KBM-7 (cell line): ENCODE results near the gene PPP1CA.
"Not testable (repeated sequence)": the region's sequence is repeated elsewhere in the genome, so short reads cannot be mapped to it uniquely, and the experiment has no call there.

ENCODE experiments used
- DNase-seq: peaks from one replicate; pipeline ENCODE4 v3.0.0-alpha.2; 2015
- in situ Hi-C: fragments of 300-500 bp; cut with MboI; formaldehyde crosslinking; loops from 2 replicates; pipeline ENCODE4 v1.14.3; 2020; ENCODE audit warnings: low sequenced_read_pairs, low pct_unique_long_range_greater_than_20kb, mixed read lengths

The PPP1CA gene

DNA sequence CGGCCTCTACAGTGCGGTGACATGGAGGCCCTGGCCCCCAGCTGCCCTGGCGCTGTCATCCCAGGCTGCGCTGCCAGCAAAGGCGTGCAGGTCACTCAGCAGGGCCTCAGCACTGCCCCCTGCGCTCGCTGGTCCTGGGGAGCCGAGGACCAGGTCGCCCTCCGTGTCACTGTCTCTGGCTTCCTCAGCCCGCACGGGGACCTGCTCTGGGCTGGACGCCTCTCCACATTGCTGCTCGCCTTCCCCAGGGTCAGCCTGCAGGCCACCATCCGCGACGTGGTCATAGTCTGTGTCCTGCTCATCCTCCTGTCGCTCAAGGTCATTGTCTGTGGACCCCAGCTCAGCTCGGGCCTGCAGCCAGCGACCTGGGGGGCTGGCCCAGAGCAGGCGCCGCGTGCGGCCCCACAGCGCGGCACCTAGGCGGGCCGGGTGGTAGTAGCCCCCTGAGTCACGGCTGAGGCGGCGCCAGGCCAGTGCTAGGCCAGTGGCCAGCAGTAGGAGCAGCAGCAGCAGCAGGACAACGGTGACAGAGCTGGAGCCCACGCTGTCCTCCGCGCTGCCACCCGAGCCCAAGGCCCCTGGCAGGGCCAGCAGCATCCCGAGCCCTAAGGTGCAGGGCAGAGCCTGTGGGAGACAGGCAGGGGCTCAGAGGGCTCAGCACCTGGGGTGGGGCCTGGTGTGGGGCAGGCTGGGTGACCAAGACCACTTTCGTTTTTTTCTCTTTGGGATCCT is 34.2 kb upstream of the PPP1CA start:
- in situ Hi-C loops: no loop called here

DNA sequence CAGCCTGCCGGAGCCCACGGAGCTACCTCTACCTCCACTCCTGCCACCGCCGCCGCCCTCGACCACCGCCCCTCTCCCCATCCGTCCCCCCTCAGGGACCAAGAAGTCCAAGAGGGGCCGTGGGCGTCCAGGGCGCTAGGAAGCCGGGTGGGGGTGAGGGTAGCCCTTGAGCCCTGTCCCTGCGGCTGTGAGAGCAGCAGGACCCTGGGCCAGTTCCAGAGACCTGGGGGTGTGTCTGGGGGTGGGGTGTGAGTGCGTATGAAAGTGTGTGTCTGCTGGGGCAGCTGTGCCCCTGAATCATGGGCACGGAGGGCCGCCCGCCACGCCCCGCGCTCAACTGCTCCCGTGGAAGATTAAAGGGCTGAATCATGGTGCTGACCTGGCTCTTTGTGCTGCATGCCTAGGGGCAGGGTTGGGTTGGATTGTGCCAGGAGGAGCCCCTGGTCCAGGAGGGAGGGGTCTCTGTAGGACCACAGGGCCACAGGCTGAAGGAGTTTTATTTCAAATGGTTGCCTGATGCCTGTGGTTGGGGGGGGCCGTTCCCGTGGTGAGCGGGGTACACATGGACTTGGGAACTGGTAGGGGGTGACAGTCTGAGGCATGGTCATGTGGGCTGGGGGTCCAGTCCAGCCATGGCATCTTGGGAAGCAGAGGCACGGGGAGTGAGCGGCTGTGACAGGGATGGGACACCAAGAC is 33.5 kb upstream of the PPP1CA start:
- DNase-seq: no peak
- in situ Hi-C loops: no loop called here

More for the DNA sequence above, 34.2 kb upstream of the PPP1CA start:
- no peak for DNase-seq

DNA sequence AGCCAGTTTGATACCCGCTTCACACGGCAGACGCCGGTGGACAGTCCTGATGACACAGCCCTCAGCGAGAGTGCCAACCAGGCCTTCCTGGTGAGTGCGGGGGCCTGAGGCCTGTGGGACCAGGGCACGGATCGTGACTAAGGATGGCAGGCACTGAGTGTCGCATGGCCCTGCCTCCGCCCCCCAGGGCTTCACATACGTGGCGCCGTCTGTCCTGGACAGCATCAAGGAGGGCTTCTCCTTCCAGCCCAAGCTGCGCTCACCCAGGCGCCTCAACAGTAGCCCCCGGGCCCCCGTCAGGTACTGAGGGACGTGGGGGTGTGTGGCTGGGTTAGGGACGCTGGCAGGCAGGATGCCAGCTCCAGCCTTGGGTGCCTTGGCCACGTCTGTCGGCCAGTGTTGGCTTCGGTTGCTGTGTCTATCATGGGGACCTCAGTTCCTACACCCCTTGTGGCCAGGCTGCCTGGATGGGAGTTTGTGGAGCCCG is 32.8 kb upstream of the PPP1CA start:
- in situ Hi-C loops: no loop called here

DNA sequence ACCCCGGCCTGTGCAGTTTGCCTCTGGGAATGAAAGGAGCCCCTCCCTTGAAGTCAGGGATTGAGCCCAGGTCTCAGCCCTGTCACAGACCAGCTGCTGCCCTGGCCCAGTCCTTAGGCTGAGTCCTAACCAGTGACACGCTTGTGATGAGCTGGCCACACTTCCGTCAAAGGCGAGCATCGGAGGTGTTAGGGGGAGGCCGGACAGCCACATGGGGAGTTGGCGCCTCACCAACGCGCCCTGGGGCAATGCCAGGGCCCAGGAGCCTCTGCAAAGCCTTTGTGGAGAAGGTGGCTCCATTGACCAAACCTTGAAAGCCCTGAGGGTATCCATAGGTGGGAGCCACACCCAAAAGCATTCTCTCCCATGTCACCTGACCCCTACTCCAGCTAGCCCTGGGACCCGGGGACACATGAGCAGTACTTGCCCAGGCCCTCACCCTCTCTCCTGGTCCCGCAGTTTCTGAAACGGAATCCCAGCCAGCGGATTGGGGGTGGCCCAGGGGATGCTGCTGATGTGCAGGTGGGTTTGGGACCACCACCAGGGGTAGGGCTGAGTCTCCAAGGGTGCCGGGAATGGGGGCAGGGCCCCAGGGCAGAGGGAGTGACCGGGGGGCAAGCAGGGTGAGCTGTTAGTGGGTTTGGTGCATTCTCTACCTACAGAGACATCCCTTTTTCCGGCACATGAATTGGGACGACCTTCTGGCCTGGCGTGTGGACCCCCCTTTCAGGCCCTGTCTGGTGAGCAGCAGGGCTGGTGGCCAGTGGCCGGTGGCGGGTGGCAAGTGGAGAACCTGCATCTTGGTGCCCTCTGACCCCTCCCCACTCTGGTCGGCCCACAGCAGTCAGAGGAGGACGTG is 32.1 kb upstream of the PPP1CA start:
- DNase-seq: no peak
- in situ Hi-C loops: no loop called here

More for the DNA sequence above, 32.8 kb upstream of the PPP1CA start:
- DNase-seq: no peak

DNA sequence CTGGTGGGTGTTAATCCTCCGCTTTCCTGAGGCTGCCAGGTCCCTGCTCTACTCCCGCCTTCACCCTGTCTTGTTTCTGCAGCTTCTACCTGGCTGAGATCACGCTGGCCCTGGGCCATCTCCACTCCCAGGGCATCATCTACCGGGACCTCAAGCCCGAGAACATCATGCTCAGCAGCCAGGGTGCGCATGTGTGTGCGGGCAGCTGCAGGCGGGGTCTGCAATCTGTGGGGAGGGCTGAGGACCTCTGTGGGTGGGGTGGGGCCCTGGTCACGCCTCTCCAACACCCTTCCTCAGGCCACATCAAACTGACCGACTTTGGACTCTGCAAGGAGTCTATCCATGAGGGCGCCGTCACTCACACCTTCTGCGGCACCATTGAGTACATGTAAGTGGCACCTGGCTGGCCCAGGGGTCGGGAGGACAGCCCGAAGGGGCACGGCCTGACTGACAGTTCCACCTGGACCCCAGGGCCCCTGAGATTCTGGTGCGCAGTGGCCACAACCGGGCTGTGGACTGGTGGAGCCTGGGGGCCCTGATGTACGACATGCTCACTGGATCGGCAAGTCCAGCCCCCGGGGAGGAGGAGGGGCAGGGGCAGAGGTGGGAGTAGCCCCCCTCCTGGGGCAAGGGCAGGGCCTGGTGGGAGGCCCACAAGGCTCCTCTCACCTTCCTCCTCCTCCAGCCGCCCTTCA is 31.1 kb upstream of the PPP1CA start:
- in situ Hi-C loops: no loop called here
- DNase-seq: no peak

DNA sequence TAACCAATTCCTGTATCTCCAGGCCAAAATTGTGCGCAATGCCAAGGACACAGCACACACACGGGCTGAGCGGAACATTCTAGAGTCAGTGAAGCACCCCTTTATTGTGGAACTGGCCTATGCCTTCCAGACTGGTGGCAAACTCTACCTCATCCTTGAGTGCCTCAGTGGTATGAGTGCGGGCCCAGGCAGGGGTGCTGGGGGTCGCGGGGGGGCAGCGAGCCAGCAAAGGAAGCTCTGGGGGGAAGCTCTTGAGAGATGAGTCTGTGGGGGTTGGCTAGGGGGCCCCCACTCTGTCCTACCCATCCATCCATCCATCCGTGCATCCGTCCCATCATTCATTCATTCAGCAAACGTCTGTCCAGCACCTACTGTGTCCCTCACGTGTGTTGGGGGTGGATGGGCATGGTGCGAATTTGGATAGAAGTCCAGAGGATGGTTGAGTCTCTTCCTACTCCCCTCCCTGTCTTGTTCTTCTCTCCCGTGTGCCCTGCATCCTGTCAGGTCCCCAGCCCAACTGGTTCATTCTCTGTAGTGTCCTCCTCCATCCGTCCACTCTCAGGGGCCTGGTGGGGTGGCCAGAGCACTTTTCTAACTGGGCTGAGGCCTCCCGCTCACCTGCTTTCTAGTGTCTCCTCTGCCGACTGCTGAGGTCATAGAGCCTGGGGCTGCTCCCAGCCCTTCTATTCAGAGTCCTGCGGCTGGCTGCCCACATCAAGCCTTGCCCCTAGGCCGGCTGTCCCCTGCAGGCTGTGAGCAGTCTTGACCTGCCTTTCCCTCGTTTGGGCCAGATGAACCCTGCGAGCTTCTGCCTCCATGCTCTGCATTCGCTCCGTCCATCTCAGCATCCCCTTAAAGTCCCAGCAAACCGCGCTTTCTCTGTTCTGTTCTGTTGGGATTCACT is 29.9 kb upstream of the PPP1CA start:
- DNase-seq: no peak
- in situ Hi-C loops: no loop called here

DNA sequence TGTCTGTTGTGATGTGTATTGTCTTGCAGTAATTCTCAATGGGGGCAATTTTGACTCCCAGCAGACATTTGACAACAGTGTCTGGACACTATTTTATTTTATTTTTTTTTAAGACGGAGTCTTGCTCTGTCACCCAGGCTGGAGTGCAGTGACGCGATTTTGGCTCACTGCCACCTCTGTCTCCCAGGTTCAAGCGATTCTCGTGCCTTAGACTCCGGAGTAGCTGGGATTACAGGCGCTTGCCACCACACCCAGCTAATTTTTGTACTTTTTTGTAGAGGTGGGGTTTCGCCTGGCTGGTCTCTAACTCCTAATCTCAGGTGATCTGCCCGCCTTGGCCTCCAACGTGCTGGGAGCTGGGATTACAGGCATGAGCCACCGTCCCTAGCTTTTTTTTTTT is 28.1 kb upstream of the PPP1CA start:
- in situ Hi-C loops: no loop called here
- no peak for DNase-seq

DNA sequence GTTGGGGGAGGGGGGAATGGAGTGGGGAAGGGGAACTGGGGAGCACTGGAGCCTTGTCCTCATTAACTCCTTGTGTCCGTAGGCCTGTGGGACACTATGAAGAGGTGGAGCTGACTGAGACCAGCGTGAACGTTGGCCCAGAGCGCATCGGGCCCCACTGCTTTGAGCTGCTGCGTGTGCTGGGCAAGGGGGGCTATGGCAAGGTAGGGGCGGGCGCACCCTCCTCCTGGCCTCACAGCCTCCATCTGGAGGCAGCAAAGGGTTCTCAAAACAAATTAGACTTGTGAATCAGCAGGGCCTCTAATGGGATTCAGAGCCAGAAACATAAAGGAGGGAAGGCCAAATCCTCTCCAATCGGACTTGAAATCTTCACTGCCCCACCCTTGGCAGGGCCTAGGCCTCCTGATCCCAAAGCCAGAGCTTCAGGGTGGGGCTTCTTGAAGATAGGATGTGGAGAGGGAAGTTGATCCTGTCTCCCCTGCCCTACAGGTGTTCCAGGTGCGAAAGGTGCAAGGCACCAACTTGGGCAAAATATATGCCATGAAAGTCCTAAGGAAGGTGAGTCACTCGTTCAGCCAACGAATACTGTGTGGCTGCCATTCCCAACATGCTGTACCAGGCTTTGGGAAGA is 27.5 kb upstream of the PPP1CA start:
- in situ Hi-C loops: no loop called here
- no peak for DNase-seq

DNA sequence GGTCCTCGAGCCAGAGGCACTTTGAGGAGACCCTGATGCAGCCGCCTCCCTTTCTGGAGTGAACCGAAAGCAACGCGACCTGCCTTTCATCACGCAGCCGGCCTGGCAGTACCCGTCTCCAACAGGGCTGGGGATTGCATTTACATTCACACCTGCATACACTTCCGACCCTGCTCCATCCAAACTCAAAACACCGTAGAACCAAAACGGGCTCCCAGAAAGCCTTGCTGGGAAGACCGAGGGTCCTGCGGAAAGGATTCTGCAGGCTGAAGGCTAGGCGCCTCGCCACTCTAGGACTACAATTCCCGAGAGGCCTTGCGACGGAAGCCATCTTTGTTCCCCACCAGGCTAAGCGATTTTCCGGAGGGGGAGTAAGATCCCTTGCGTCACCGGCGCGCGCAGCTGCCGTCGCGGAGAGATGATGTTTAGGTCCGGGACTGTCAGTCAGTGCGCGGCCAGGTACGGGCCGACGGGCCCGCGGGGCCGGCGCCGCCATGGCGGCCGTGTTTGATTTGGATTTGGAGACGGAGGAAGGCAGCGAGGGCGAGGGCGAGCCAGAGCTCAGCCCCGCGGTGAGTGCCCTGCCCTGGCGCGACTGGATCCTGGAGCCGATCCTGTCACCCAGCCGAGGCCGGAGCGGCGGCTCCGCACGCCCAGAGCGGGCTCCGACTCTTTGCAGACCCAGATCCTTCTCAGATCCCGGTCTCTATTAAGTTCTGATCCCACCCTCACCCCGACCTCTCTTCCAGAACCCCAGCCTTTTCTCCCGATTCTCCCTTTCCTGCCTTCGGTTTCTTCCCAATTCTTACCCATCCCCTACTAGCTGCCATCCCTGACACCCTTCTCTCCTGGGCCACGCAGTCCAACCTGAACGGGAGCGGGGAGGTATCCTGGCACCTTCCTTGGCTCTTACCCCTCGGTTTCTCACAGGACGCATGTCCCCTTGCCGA is 26.7 kb upstream of the PPP1CA start, which contains the start of gene RPS6KB2:
TSS of gene RPS6KB2 (plus strand) at position 443 of the 950 bp plus-strand sequence. CDS start at position 495, 52 bp downstream.
- DNase-seq: peak; percentile 98
- in situ Hi-C loops: no loop called here

DNA sequence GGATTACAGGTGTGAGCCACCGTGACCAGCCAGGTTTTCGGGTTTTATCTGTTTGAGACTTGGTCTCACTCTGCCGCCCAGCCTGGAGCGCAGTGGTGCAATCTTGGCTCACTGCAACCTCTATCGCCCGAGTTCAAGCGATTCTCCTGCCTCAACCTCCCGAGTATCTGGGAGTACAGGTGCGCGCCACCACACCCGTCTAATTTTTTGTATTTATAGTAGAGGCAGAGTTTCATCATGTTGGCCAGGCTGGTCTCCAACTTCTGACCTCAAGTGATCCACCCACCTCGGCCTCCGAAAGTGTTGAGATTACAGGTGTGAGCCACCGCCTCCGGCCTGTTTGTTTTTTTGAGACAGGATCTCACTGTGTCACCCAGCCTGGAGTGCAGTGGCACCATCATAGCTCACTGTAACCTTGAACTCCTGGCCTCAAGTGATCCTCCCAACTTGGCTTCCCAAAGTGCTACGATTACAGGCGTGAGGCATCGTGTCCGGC is 25.8 kb upstream of the PPP1CA start:
- DNase-seq, in situ Hi-C loops: not testable (repeated sequence)

DNA sequence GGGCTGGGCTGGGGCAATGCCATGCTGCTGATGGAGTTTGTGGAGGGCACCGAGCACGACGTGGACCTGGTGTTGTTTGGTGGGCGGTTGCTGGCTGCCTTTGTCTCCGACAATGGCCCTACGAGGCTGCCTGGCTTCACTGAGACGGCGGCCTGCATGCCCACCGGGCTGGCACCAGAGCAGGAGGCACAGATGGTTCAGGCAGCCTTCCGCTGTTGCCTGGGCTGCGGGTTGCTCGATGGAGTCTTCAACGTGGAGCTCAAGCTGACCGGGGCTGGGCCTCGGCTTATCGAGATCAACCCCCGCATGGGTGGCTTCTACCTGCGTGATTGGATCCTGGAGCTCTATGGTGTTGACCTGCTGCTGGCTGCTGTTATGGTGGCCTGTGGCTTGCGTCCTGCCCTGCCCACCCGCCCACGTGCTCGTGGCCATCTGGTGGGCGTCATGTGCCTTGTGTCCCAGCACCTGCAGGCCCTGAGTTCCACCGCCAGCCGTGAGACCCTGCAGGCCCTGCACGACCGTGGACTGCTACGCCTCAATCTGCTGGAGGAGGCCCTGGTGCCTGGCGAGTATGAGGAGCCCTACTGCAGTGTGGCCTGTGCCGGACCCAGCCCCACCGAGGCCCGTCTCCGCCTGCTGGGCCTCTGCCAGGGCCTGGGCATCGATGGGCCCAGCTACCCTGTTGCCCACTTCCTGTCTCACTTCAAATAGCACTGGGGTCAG is 22.4 kb upstream of the PPP1CA start:
- no peak for DNase-seq
- in situ Hi-C loops: no loop called here

DNA sequence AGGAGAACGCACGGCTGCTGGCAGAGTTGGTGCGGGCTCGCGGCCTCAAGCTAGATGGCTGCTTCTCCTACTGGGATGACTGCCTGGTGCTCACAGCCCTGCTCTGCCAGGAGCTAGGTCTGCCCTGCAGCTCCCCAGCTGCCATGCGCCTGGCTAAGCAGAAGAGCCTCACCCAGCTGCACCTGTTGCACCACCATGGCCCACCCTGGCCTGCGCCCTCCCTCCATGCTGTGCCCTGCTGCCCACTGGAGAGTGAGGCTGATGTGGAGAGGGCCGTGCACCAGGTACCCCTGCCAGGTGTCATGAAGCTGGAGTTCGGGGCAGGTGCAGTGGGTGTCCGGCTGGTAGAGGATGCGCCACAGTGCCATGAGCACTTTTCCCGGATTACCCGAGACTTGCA is 21.8 kb upstream of the PPP1CA start:
- in situ Hi-C loops: no loop called here
- no peak for DNase-seq

DNA sequence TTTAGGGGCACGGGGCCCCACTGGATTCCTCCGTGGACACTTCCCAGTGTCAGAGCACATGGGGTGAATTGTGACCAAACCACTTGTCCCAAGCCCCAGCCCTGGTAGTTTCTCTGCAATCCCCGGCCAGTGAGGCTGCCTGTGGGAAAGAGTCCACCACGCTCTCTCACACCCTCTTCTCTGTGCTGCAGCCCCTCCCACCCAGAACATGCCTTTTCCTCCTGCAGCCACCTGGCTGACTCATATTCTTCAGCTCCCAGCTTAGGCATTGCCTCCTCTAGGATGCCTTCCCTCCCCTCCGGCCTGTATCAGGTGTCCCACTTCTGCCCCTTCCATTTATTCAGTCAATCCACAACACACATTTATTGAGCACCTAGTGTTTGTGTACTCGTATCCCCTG is 21.2 kb upstream of the PPP1CA start:
- in situ Hi-C loops: no loop called here
- DNase-seq: no peak

DNA sequence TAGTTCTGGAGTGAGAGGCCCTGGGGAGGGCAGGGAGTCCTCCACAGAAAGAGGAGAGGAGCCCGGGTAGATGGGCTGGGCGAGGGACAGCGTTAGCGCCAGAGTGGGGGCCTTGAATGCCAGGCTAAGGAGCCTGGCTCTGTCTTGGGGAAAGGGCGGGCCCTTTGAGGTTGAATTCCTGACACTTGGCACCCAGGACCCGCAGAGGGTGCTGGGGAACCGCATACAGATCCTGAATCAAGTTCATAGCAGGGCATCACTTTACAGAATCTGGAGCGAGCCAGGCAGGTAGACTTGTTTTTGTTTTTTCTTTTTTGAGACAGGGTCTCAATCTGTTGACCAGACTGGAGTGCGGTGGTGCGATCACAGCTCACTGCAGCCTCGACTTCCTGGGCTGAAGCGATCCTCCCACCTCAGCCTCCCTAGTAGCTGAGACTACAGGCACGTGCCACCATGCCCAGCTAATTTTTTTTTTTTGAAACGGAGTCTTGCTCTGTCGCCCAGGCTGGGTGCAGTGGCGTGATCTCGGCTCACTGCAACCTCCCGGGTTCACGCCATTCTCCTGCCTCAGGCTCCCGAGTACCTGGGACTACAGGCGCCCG is 19.9 kb upstream of the PPP1CA start:
- no peak for DNase-seq
- in situ Hi-C loops: no loop called here

DNA sequence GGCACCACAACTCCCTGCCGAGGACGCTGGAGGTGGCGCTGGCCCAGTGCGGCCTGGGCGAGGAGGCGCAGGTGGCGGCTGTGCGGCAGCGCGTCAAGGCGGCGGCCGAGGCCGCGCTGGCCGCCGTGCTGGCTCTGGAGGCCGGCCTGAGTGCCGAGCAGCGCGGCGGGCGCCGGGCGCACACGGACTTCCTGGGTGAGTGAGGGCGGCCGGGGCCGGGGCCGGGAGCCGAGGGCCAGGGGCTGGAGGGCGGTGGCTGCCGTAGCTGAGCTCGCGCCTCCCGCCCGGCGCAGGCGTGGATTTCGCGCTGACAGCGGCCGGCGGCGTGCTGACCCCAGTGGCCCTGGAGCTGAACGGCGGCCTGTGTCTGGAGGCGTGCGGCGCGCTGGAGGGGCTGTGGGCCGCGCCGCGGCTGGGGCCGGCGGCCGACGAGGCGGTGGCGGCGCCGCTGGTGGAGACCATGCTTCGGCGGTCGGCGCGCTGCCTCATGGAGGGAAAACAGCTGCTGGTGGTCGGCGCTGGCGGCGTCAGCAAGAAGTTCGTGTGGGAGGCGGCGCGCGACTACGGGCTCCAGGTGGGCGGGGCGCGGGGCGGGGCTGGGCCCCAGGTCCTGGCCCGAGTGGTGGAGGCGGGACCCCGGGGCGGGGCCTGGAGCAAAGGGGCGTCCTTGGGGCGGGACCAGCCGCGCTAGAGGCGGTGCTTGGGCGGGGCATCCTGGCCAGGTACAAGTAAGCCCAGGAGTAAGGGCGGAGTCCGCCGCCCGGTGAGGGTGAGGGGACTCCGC is 19.2 kb upstream of the PPP1CA start:
- in situ Hi-C loops: no loop called here
- peak; percentile 92 for DNase-seq
